HCT116 (cell line): ENCODE results near the gene STIM1. TPM values are rescaled to one million over a fixed set of nuclear protein-coding genes. Genes with fewer than 3 reads are reported as not detected.

ENCODE experiments used
- ATAC-seq: fragments of 200-7000 bp; cut with Tn5 transposase; 2 replicates; pipeline ENCODE4 v1.9.1; 2020; ENCODE audit warnings: mild to moderate bottlenecking, moderate library complexity
- BruUV-seq: library from RNA; stranded (reverse); fragments of 400-500 nt; replicated peaks from 2 replicates; lab custom pipeline; 2021; lab: Mats Ljungman, UMichigan
- CTCF ChIA-PET: fragments of 300-600 bp; sonication (Branson Sonifier 250); formaldehyde crosslinking; loops from one replicate; lab custom pipeline; 2021; ENCODE audit warnings: antibody characterized with exemption; lab: Charles Lee
- POLR2A ChIA-PET: fragments of 300-600, 350-600 bp; sonication (Branson Sonifier 250); formaldehyde crosslinking; loops from one replicate; lab custom pipeline; 2021; ENCODE audit warnings: antibody characterized with exemption; lab: Charles Lee
- RAD21 ChIA-PET, 2 experiments: fragments of 300-600 bp; sonication (Branson Sonifier 250); formaldehyde crosslinking; loops; one replicate each; lab custom pipeline; 2023; ENCODE audit warnings: low total read pairs in 2 of 2; ENCODE audit not compliant: uncharacterized antibody in 2 of 2, unreplicated experiment in 2 of 2, low non-redundant PET in 1 of 2; lab: Charles Lee
- DNase-seq: peaks from one replicate; pipeline ENCODE4 v3.0.0-alpha.2; 2010; ENCODE audit warnings: low read depth, low spot score
- H2AFZ ChIP-seq: fragments of 200-600 bp; shearing (Covaris generic), sonication (generic); 2 replicates; pipeline ENCODE4 v1.6.1; 2017; ENCODE audit warnings: low read depth, mixed run types, mixed read lengths, antibody characterized with exemption, low read length; ENCODE audit not compliant: poor library complexity, severe bottlenecking
- H3K27ac ChIP-seq: 2 replicates; pipeline ENCODE4 v1.5.1; 2012; ENCODE audit warnings: low read depth, low read length
- H3K27me3 ChIP-seq: fragments of 200-600 bp; sonication (generic); 2 replicates; pipeline ENCODE4 v1.6.1; 2016; ENCODE audit warnings: mixed run types, low read length, mixed read lengths; ENCODE audit not compliant: insufficient read depth
- H3K36me3 ChIP-seq, 2 experiments: fragments of 200-500 bp in 1 of 2; fragments of 200-600 bp in 1 of 2; sonication (Bioruptor generic) in 1 of 2; sonication (generic) in 1 of 2; 2 replicates each; pipeline versions ENCODE4 v1.5.1 to v1.6.1; 2014 to 2016; ENCODE audit warnings: low read length in 2 of 2, inconsistent platforms in 1 of 2, mixed read lengths in 1 of 2, mixed run types in 1 of 2; ENCODE audit not compliant: insufficient read depth in 2 of 2, control insufficient read depth in 1 of 2
- H3K4me1 ChIP-seq, 2 experiments: fragments of 200-600 bp in 1 of 2; sonication (generic) in 1 of 2; 2 replicates each; pipeline versions ENCODE4 v1.5.1 to v1.6.1; 2012 to 2017; ENCODE audit warnings: low read length in 2 of 2, inconsistent platforms in 1 of 2, mild to moderate bottlenecking in 1 of 2, mixed read lengths in 1 of 2, mixed run types in 1 of 2, moderate library complexity in 1 of 2; ENCODE audit not compliant: insufficient read depth in 2 of 2, control insufficient read depth in 1 of 2
- H3K4me2 ChIP-seq: fragments of 200-600 bp; sonication (generic); 2 replicates; pipeline ENCODE4 v1.6.1; 2017; ENCODE audit warnings: mixed run types, low read length, mixed read lengths
- H3K4me3 ChIP-seq, 2 experiments: fragments of 200-600 bp in 1 of 2; sonication (generic) in 1 of 2; replicated peaks in 1 of 2; 2 replicates each; pipeline ENCODE4 v1.5.1; 2011 to 2016; ENCODE audit warnings: low read length in 2 of 2, control low read depth in 1 of 2, low read depth in 1 of 2, mild to moderate bottlenecking in 1 of 2, mixed read lengths in 1 of 2, mixed run types in 1 of 2
- H3K79me2 ChIP-seq: fragments of 200-600 bp; sonication (generic); 2 replicates; pipeline ENCODE4 v1.6.1; 2017; ENCODE audit warnings: mild to moderate bottlenecking, mixed run types, low read length, moderate library complexity, mixed read lengths; ENCODE audit not compliant: insufficient read depth
- H3K9ac ChIP-seq: fragments of 200-600 bp; sonication (generic); 2 replicates; pipeline ENCODE4 v1.6.1; 2016; ENCODE audit warnings: low read length, mixed read lengths
- H3K9me2 ChIP-seq: fragments of 200-600 bp; sonication (generic), shearing (Covaris generic); 2 replicates; pipeline ENCODE4 v1.6.1; 2017; ENCODE audit warnings: mixed run types, mild to moderate bottlenecking, moderate library complexity; ENCODE audit not compliant: insufficient read depth
- H3K9me3 ChIP-seq, 2 experiments: fragments of 200-500 bp in 1 of 2; fragments of 200-600 bp in 1 of 2; sonication (Bioruptor generic) in 1 of 2; sonication (generic) in 1 of 2; 2 replicates each; pipeline ENCODE4 v1.6.1; 2014 to 2017; ENCODE audit warnings: low read length in 2 of 2, mixed read lengths in 2 of 2, inconsistent platforms in 1 of 2, low read depth in 1 of 2, mild to moderate bottlenecking in 1 of 2, mixed run types in 1 of 2, moderate library complexity in 1 of 2; ENCODE audit not compliant: control insufficient read depth in 1 of 2, insufficient read depth in 1 of 2
- H4K20me1 ChIP-seq: fragments of 200-600 bp; sonication (generic), shearing (Covaris generic); 2 replicates; pipeline ENCODE4 v1.6.1; 2017; ENCODE audit warnings: mixed run types, mild to moderate bottlenecking, moderate library complexity; ENCODE audit not compliant: insufficient read depth
- ATF3 ChIP-seq: IDR thresholded peaks from 2 replicates; pipeline ENCODE4 v1.6.1; 2012
- CTCF ChIP-seq, 3 experiments: fragments of 200-600 bp in 1 of 3; sonication (generic) in 1 of 3; IDR thresholded peaks in 2 of 3; conservative IDR thresholded peaks in 1 of 3; 2 replicates each; pipeline ENCODE4 v1.5.1; 2012 to 2017; ENCODE audit warnings: low read depth in 2 of 3, low read length in 2 of 3, antibody characterized with exemption in 1 of 3, borderline replicate concordance in 1 of 3, control low read depth in 1 of 3, mild to moderate bottlenecking in 1 of 3, mixed read lengths in 1 of 3, mixed run types in 1 of 3, moderate library complexity in 1 of 3; ENCODE audit not compliant: insufficient read depth in 1 of 3
- ELF1 ChIP-seq: IDR thresholded peaks from 2 replicates; pipeline ENCODE4 v1.6.1; 2012; ENCODE audit warnings: low read depth, borderline replicate concordance
- JUND ChIP-seq: IDR thresholded peaks from 2 replicates; pipeline ENCODE4 v1.6.1; 2012
- POLR2A ChIP-seq: IDR thresholded peaks from 2 replicates; pipeline ENCODE4 v1.7.0; 2011; ENCODE audit warnings: borderline replicate concordance; ENCODE audit not compliant: insufficient read depth, insufficient read length; ENCODE audit errors: extremely low read depth
- POLR2AphosphoS5 ChIP-seq: IDR thresholded peaks from 2 replicates; pipeline ENCODE4 v1.6.1; 2011; ENCODE audit warnings: mild to moderate bottlenecking, low read depth, low read length, moderate library complexity
- RAD21 ChIP-seq: IDR thresholded peaks from 2 replicates; pipeline ENCODE4 v1.6.1; 2012; ENCODE audit warnings: low read depth, mild to moderate bottlenecking
- REST ChIP-seq: IDR thresholded peaks from 2 replicates; pipeline ENCODE4 v1.6.1; 2012; ENCODE audit warnings: low read depth
- SP1 ChIP-seq: IDR thresholded peaks from 2 replicates; pipeline ENCODE4 v1.6.1; 2012; ENCODE audit warnings: low read depth
- SRF ChIP-seq: IDR thresholded peaks from 2 replicates; pipeline ENCODE4 v1.6.1; 2012; ENCODE audit warnings: low read depth
- TCF7L2 ChIP-seq: IDR thresholded peaks from 2 replicates; pipeline ENCODE4 v1.7.0; 2011; ENCODE audit warnings: borderline replicate concordance, inconsistent platforms; ENCODE audit not compliant: insufficient read depth, insufficient read length; ENCODE audit errors: extremely low read depth
- YY1 ChIP-seq: IDR thresholded peaks from 2 replicates; pipeline ENCODE4 v1.6.1; 2011; ENCODE audit warnings: low read length, low read depth, moderate library complexity, mild to moderate bottlenecking; ENCODE audit not compliant: insufficient replicate concordance; ENCODE audit errors: extremely low read depth
- ZNF274 ChIP-seq: fragments of 200-500 bp; sonication (Bioruptor generic); IDR thresholded peaks from 2 replicates; pipeline ENCODE4 v1.6.1; 2014; ENCODE audit warnings: mild to moderate bottlenecking, low read depth, low read length, inconsistent platforms
- intact Hi-C: fragments of 100-400 bp; cut with micrococcal nuclease; formaldehyde crosslinking; loops from 2 replicates; pipeline ENCODE4 v1.10.0; 2022
- total RNA-seq: library from RNA; stranded (reverse); gene quantifications from one replicate; pipeline ENCODE4 v1.2.1, GENCODE V29; 2021; ENCODE audit not compliant: unreplicated experiment

The STIM1 gene
- total RNA-seq, 1 experiment from 2014 or later, result 22.3 TPM

GRCh38 chr11:3830730-3831129, 24.7 kb upstream of the STIM1 start (continued):
- TF ChIP-seq REST (no peak), SRF (no peak), POLR2A (no peak)

GRCh38 chr11:3831378-3832239, 23.9 kb upstream of the STIM1 start:
- H3K36me3 ChIP-seq, result peaks cover 9 to 22% of the 10 kb centered on the region in 2 experiments; a peak in 2 of 4 replicates
- intact Hi-C loops, result no loop called here
- H3K4me3 ChIP-seq, result no peak overlapping the region
- no peaks in the 10 kb centered on the region for H4K20me1 ChIP-seq
- H3K27ac ChIP-seq, result no peak overlapping the region
- ChIA-PET RAD21 (no interaction called here), POLR2A (no interaction called here), CTCF (interaction anchor here (0.9 kb wide), 1 partner anchor 10 kb away, joined by 3 read pairs; the partner anchor contains the start of gene RHOG)
- peaks cover 69% of the 10 kb centered on the region for H3K79me2 ChIP-seq
- BruUV-seq, result no TSS peak
- H3K27me3 ChIP-seq, result no peaks in the 10 kb centered on the region
- no peak overlapping the region for H3K4me2 ChIP-seq
- no peaks in the 10 kb centered on the region for H3K9me2 ChIP-seq
- H3K9me3 ChIP-seq, result no peaks in the 10 kb centered on the region
- no peak for TF ChIP-seq YY1
- no peak for TF ChIP-seq SP1
- TF ChIP-seq CTCF (IDR thresholded peaks at IDR 0.05 in 2 of 3, conservative IDR thresholded peaks at IDR 0.05 in 1 of 3; ENCODE audit: borderline replicate concordance in 1 of 3, insufficient read depth in 1 of 3, low read depth in 2 of 3, low read length in 2 of 3), result no peak
- no peak for TF ChIP-seq TCF7L2
- no peak for TF ChIP-seq ATF3
- no peak for TF ChIP-seq POLR2A
- no peak for TF ChIP-seq ELF1
- TF ChIP-seq JUND, result no peak
- no peak for TF ChIP-seq ZNF274
- no peak for TF ChIP-seq RAD21
- TF ChIP-seq POLR2AphosphoS5, result no peak
- no peak overlapping the region for H3K9ac ChIP-seq
- DNase-seq, result no peak
- no peak overlapping the region for H2AFZ ChIP-seq
- ATAC-seq, result no peak
- 0 out of 4 replicates have a peak, but pooled peaks cover 0 to 2% of the 10 kb centered on the region in 2 experiments for H3K4me1 ChIP-seq
